GM19455 (cell line): ENCODE results near the gene NFAT5.
"Not testable (repeated sequence)": the region's sequence is repeated elsewhere in the genome, so short reads cannot be mapped to it uniquely, and the experiment has no call there.

ENCODE experiments used
- ATAC-seq: cut with Tn5 transposase; IDR thresholded peaks from one replicate; pipeline ENCODE4 v1.9.1; 2021; ENCODE audit not compliant: unreplicated experiment

Gene NFAT5

GRCh38 chr16:69554495-69554894, 11.3 kb upstream of the NFAT5 start:
- ATAC-seq, result no peak

- ATAC-seq, result no peak
These were observed 10.3 kb upstream of the NFAT5 start for GRCh38 chr16:69555437-69555836.

GRCh38 chr16:69555867-69556266, 9.9 kb upstream of the NFAT5 start:
- no peak for ATAC-seq

GRCh38 chr16:69559164-69559563, 6.6 kb upstream of the NFAT5 start:
- ATAC-seq, result no peak

- not testable (repeated sequence) for ATAC-seq
These were observed 4.4 kb upstream of the NFAT5 start for GRCh38 chr16:69561367-69561766.

GRCh38 chr16:69561901-69562300, 3.9 kb upstream of the NFAT5 start:
- no peak for ATAC-seq

- ATAC-seq, result no peak
These were observed 3.0 kb upstream of the NFAT5 start for GRCh38 chr16:69562813-69563212.

- no peak for ATAC-seq
These were observed 1.9 kb upstream of the NFAT5 start for GRCh38 chr16:69563605-69564580.

- no peak for ATAC-seq
These were observed 708 bp upstream of the NFAT5 start for GRCh38 chr16:69564845-69565670.

GRCh38 chr16:69566240-69566980, 644 bp downstream of the NFAT5 start:
- no peak for ATAC-seq

GRCh38 chr16:69566981-69567680, 1.4 kb downstream of the NFAT5 start:
- ATAC-seq, result no peak

GRCh38 chr16:69568676-69569075, 2.9 kb downstream of the NFAT5 start:
- no peak for ATAC-seq

GRCh38 chr16:69578771-69579170, 13.0 kb downstream of the NFAT5 start:
- not testable (repeated sequence) for ATAC-seq

- ATAC-seq, result no peak
These were observed 14.2 kb downstream of the NFAT5 start for GRCh38 chr16:69579783-69580481.

- no peak for ATAC-seq
These were observed 15.5 kb downstream of the NFAT5 start for GRCh38 chr16:69581297-69581696.

- not testable (repeated sequence) for ATAC-seq
These were observed 18.7 kb downstream of the NFAT5 start for GRCh38 chr16:69584493-69584892.

- ATAC-seq, result no peak
These were observed 23.9 kb downstream of the NFAT5 start for GRCh38 chr16:69589434-69590269.

- ATAC-seq, result no peak
These were observed 24.8 kb downstream of the NFAT5 start for GRCh38 chr16:69590590-69590989.

- ATAC-seq, result no peak
These were observed 28.0 kb downstream of the NFAT5 start for GRCh38 chr16:69593751-69594255.
